K562 (cell line): ENCODE data around the gene DENND6B. TPM values are rescaled to one million over a fixed set of nuclear protein-coding genes. Genes with fewer than 3 reads are reported as not detected.

ENCODE experiments used
- ATAC-seq: fragments of 200-7000 bp; cut with Tn5 transposase; 3 replicates; pipeline ENCODE4 v1.9.1; 2020; ENCODE audit warnings: moderate library complexity
- BruUV-seq: library from RNA; stranded (reverse); fragments of 400-500 nt; replicated peaks from 2 replicates; lab custom pipeline; 2021; lab: Mats Ljungman, UMichigan
- CTCF ChIA-PET: fragments of 300-600 bp; formaldehyde crosslinking; extraction: SDS; loops from one replicate; lab custom pipeline; 2021; ENCODE audit warnings: low intra/inter-chr PET ratio; lab: Yijun Ruan, JAX
- POLR2A ChIA-PET: fragments of 300-600, 350-650 bp; sonication (Branson Sonifier 250); formaldehyde crosslinking; extraction: SDS; loops from one replicate; lab custom pipeline; 2021; ENCODE audit warnings: antibody characterized with exemption, inconsistent platforms; lab: Yijun Ruan, JAX
- DNase-seq, 4 experiments: peaks; one replicate each; pipeline versions ENCODE4 v3.0.0 to v3.0.0-alpha.2; 2011 to 2018; ENCODE audit warnings: low spot score in 3 of 4, mixed read lengths in 3 of 4; ENCODE audit errors: extremely low read depth in 1 of 4
- FAIRE-seq: peaks from 2 replicates; lab custom pipeline; 2011; peaks lifted over from hg19 to GRCh38; lab: Jason Lieb, UNC
- H2AFZ ChIP-seq: 2 replicates; pipeline ENCODE4 v1.6.0; 2011; ENCODE audit warnings: low read depth, low read length, control low read depth, inconsistent platforms
- H3K27ac ChIP-seq: fragments of 200-600 bp; 3 replicates; pipeline ENCODE4 v1.8.0; 2011; ENCODE audit warnings: low read depth, mild to moderate bottlenecking, control low read depth, inconsistent platforms, low read length, moderate library complexity, mixed read lengths; ENCODE audit errors: extremely low read depth
- H3K27me3 ChIP-seq, 2 experiments: fragments of 300-600 bp in 1 of 2; 2 replicates in 1 of 2; 3 replicates in 1 of 2; pipeline versions ENCODE4 v1.6.0 to v1.8.0; 2011; ENCODE audit warnings: inconsistent platforms in 2 of 2, low read length in 2 of 2, mild to moderate bottlenecking in 1 of 2, mixed read lengths in 1 of 2, moderate library complexity in 1 of 2; ENCODE audit not compliant: control insufficient read depth in 2 of 2, insufficient read depth in 2 of 2
- H3K36me3 ChIP-seq: fragments of 300-600 bp; 3 replicates; pipeline ENCODE4 v1.8.0; 2011; ENCODE audit warnings: mild to moderate bottlenecking, low read length, inconsistent platforms; ENCODE audit not compliant: control insufficient read depth, insufficient read depth
- H3K4me1 ChIP-seq, 2 experiments: fragments of 200-600 bp in 1 of 2; replicated peaks in 1 of 2; 2 replicates in 1 of 2; 3 replicates in 1 of 2; pipeline versions ENCODE4 v1.5.1 to v1.8.0; 2011; ENCODE audit warnings: inconsistent platforms in 2 of 2, low read length in 2 of 2, mild to moderate bottlenecking in 1 of 2, mixed read lengths in 1 of 2, moderate library complexity in 1 of 2; ENCODE audit not compliant: control insufficient read depth in 2 of 2, insufficient read depth in 2 of 2
- H3K4me2 ChIP-seq: 2 replicates; pipeline ENCODE4 v1.6.1; 2011; ENCODE audit warnings: low read length, control low read depth, inconsistent platforms, mixed read lengths; ENCODE audit not compliant: insufficient read depth
- H3K4me3 ChIP-seq: fragments of 200-600 bp; sonication (generic), shearing (Covaris generic); 2 replicates; pipeline ENCODE4 v1.5.1; 2016; ENCODE audit warnings: control low read depth, inconsistent platforms
- H3K79me2 ChIP-seq: fragments of 200-600 bp; 3 replicates; pipeline ENCODE4 v1.8.0; 2011; ENCODE audit warnings: low read length, inconsistent platforms; ENCODE audit not compliant: control insufficient read depth, insufficient read depth
- H3K9ac ChIP-seq, 2 experiments: 2 replicates each; pipeline versions ENCODE4 v1.6.0 to v1.6.1; 2011; ENCODE audit warnings: low read depth in 2 of 2, low read length in 2 of 2, control low read depth in 1 of 2, inconsistent platforms in 1 of 2, mild to moderate bottlenecking in 1 of 2, mixed read lengths in 1 of 2; ENCODE audit not compliant: insufficient read depth in 1 of 2
- H3K9me1 ChIP-seq: one replicate; pipeline ENCODE4 v1.6.0; 2011; ENCODE audit warnings: inconsistent platforms, mild to moderate bottlenecking, low read length, moderate library complexity; ENCODE audit not compliant: control insufficient read depth, insufficient read depth
- H3K9me3 ChIP-seq: replicated peaks from 2 replicates; pipeline ENCODE4 v1.5.1; 2011; ENCODE audit warnings: low read depth, low read length, inconsistent platforms; ENCODE audit not compliant: control insufficient read depth, insufficient read depth
- H4K20me1 ChIP-seq: replicated peaks from 2 replicates; pipeline ENCODE4 v1.6.1; 2011; ENCODE audit warnings: low read length, inconsistent platforms, mixed read lengths; ENCODE audit not compliant: control insufficient read depth, insufficient read depth
- ZNF408 ChIP-seq: fragments of 250-450 bp; sonication (Bioruptor Pico); IDR thresholded peaks from 2 replicates; pipeline ENCODE4 v1.4.0; 2020; ENCODE audit warnings: low read depth, mild to moderate bottlenecking, moderate library complexity
- ZNF76 ChIP-seq: fragments of 250-450 bp; sonication (Bioruptor Pico); IDR thresholded peaks from 2 replicates; pipeline ENCODE4 v1.4.0; 2020; ENCODE audit warnings: mild to moderate bottlenecking, moderate library complexity, borderline replicate concordance
- WGBS: fragments of 100-300 bp; shearing (Covaris generic); methylation state at CpG from one replicate; pipeline ENCODE4 v1.1.6; 2016; ENCODE audit warnings: low coverage, mixed read lengths; ENCODE audit not compliant: insufficient coverage; ENCODE audit errors: missing lambda C conversion rate; 5-methylcytosine and 5-hydroxymethylcytosine counted together
- in situ Hi-C: fragments of 300-500 bp; cut with MboI; formaldehyde crosslinking; loops from 4 replicates; pipeline ENCODE4 v1.15.0; 2018; ENCODE audit warnings: inconsistent platforms, mixed read lengths
- intact Hi-C: fragments of 100-400 bp; cut with micrococcal nuclease; formaldehyde crosslinking; loops from 2 replicates; pipeline ENCODE4 v1.14.2; 2022
- polyA plus RNA-seq, 8 experiments: library from polyadenylated mRNA; depleted of rRNA in 4 of 8; stranded (reverse) in 5 of 8; unstranded in 3 of 8; fragments of >200 nt; fragmentation: Nextera tagmentation in 2 of 8; fragmentation: Illumina TruSeq in 1 of 8; extraction: Ambion mirVana in 2 of 8; extraction: Trizol in 1 of 8; gene quantifications; 2 replicates each; pipeline versions ENCODE4 v1.2.1 to v1.2.3, GENCODE V29; 2011 to 2014; ENCODE audit warnings: inconsistent platforms in 1 of 8, missing spikeins in 1 of 8
- total RNA-seq, 7 experiments: library from RNA; depleted of rRNA in 6 of 7; stranded (reverse); fragments of >200 nt in 6 of 7; fragmentation: Illumina TruSeq in 2 of 7; extraction: Trizol in 2 of 7; gene quantifications; 2 replicates each; pipeline versions ENCODE4 v1.2.1 to v1.2.3, GENCODE V29; 2011 to 2021; ENCODE audit warnings: low replicate concordance in 1 of 7
- TF ChIP-seq, protein P1 (sequence below): IDR thresholded peaks from 3 replicates; pipeline ENCODE4 v1.6.1; 2011; ENCODE audit warnings: borderline replicate concordance, mild to moderate bottlenecking, moderate library complexity; ENCODE audit not compliant: insufficient read length; ENCODE audit errors: extremely low read depth

Gene DENND6B
- total and polyA plus RNA-seq, 9 of the 15 experiments (the other 6 are each of a cell fraction or from before 2014, with no cell fraction given) = 0.07 to 3.7 (median 1.5) TPM

DNA sequence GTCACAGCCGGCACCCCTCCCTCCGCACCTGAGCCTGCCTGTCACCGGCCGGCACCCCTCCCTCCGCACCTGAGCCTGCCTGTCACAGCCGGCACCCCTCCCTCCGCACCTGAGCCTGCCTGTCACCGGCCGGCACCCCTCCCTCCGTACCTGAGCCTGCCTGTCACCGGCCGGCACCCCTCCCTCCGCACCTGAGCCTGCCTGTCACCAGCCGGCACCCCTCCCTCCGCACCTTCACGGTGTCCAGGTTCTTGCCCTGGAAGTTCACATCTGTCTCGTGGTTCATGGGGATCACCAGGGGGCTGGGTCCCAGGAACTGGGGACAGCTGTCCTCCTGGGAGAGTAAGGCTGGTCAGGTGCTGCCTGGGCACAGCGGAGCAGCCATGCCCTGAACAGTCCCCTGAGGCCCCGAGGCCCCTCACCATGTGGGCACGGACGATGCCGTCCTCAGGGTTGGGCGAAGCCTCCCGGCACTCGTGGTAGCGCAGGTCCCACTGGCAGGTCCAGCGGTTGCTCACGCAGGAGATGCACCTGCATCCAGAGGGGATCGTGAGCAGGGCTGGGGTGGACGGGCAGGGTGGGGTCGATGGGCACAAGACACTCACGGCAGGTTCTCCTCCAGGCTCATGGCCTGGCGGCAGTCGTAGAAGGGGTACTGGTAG lies 41.1 kb downstream of the DENND6B start (continued):
- TF ChIP-seq, protein P1, sequence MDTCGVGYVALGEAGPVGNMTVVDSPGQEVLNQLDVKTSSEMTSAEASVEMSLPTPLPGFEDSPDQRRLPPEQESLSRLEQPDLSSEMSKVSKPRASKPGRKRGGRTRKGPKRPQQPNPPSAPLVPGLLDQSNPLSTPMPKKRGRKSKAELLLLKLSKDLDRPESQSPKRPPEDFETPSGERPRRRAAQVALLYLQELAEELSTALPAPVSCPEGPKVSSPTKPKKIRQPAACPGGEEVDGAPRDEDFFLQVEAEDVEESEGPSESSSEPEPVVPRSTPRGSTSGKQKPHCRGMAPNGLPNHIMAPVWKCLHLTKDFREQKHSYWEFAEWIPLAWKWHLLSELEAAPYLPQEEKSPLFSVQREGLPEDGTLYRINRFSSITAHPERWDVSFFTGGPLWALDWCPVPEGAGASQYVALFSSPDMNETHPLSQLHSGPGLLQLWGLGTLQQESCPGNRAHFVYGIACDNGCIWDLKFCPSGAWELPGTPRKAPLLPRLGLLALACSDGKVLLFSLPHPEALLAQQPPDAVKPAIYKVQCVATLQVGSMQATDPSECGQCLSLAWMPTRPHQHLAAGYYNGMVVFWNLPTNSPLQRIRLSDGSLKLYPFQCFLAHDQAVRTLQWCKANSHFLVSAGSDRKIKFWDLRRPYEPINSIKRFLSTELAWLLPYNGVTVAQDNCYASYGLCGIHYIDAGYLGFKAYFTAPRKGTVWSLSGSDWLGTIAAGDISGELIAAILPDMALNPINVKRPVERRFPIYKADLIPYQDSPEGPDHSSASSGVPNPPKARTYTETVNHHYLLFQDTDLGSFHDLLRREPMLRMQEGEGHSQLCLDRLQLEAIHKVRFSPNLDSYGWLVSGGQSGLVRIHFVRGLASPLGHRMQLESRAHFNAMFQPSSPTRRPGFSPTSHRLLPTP = no peak
- TF ChIP-seq ZNF408 (CRISPR knock-in tag) = no peak

DNA sequence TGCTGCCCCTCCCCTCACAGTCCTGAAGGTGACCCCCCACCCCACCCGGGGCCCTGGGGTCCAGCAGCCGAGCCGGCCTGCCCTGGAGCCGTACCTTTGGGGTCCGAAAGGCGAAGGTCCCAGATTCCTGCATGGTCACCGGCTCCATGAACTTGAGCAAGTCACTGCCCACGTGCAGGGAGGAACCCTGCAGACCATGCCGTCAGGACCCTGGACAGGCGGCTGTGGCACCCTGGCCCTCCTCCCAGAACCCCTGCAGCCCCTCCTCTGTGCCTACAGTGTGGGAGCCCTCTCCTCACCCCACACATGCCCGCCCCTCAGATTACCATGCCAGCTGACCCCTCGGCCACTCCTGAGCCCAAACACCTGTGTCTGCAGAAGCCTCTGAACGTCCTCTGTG lies 42.3 kb downstream of the DENND6B start:
- no peaks in the 10 kb centered on the region for H3K9me3 ChIP-seq
- intact Hi-C loops = no loop called here
- no peaks in the 10 kb centered on the region for H3K27me3 ChIP-seq
- WGBS = 100% methylated on average over 2 of the region's 13 CpGs
- H4K20me1 ChIP-seq = no peaks in the 10 kb centered on the region
- in situ Hi-C loops = no loop called here
- H3K4me2 ChIP-seq = no peak overlapping the region
- H3K4me3 ChIP-seq = no peak overlapping the region
- H3K79me2 ChIP-seq = no peaks in the 10 kb centered on the region
- DNase-seq (no peak), ATAC-seq (no peak), FAIRE-seq (no peak)
- no TSS peak for BruUV-seq
- H3K27ac ChIP-seq = no peak overlapping the region
- peaks cover 36% of the 10 kb centered on the region; the same call in 1 of the 3 replicates for H3K36me3 ChIP-seq
- H3K9ac ChIP-seq = no peak overlapping the region
- H2AFZ ChIP-seq = no peak overlapping the region
- ChIA-PET POLR2A (no interaction called here), CTCF (no interaction called here)
- TF ChIP-seq ZNF76 (CRISPR knock-in tag) = no peak
- peaks cover 0 to 17% of the 10 kb centered on the region in 2 experiments; a peak in 1 of 5 replicates for H3K4me1 ChIP-seq
- H3K9me1 ChIP-seq = no peaks in the 10 kb centered on the region
